Stimulated activated CD8-positive, alpha-beta memory T cell treated with anti-CD3 and anti-CD28 coated beads, Interleukin-4, amount 100 ng/mL, for 1 hour (primary cell): Measurements from ENCODE around the gene CHD9NB.

Experiments used
- DNase-seq, 2 donors: peaks; one replicate each; pipeline ENCODE4 v3.0.0-alpha.2; 2020; ENCODE audit warnings: low read depth in 2 of 2, low spot score in 1 of 2

The CHD9NB gene

GRCh38 chr16:53052519-53053501 is at the start of gene CHD9NB:
CHD9NB (minus strand) TSS chr16:53052897; CDS start chr16:53044158, 8,739 bp downstream.
- no peak for DNase-seq

GRCh38 chr16:53100889-53101288 is 48.2 kb upstream of the CHD9NB start:
- DNase-seq = no peak

GRCh38 chr16:53100131-53100748 is 47.5 kb upstream of the CHD9NB start:
- no peak for DNase-seq

- DNase-seq = peak in 1 of 2 donors; percentile 27
These were observed 46.8 kb upstream of the CHD9NB start for GRCh38 chr16:53099318-53100130.

- DNase-seq = peak in 1 of 2 donors; percentile 16
These were observed 46.0 kb upstream of the CHD9NB start for GRCh38 chr16:53098526-53099317.

GRCh38 chr16:53097190-53097589 is 44.5 kb upstream of the CHD9NB start:
- no peak for DNase-seq

GRCh38 chr16:53094013-53094630 is 41.4 kb upstream of the CHD9NB start:
- DNase-seq = no peak

- no peak for DNase-seq
These were observed 40.6 kb upstream of the CHD9NB start for GRCh38 chr16:53093162-53093744.

GRCh38 chr16:53092284-53092683 is 39.6 kb upstream of the CHD9NB start:
- no peak for DNase-seq

GRCh38 chr16:53091466-53092211 is 38.9 kb upstream of the CHD9NB start:
- DNase-seq = no peak

GRCh38 chr16:53090591-53091411 is 38.1 kb upstream of the CHD9NB start:
- DNase-seq = no peak

- DNase-seq = no peak
These were observed 37.5 kb upstream of the CHD9NB start for GRCh38 chr16:53090286-53090590.

GRCh38 chr16:53089434-53090285 is 37.0 kb upstream of the CHD9NB start:
- no peak for DNase-seq

- DNase-seq = no peak
These were observed 34.4 kb upstream of the CHD9NB start for GRCh38 chr16:53087101-53087500.

GRCh38 chr16:53085931-53086421 is 33.3 kb upstream of the CHD9NB start:
- no peak for DNase-seq

- no peak for DNase-seq
These were observed 32.7 kb upstream of the CHD9NB start for GRCh38 chr16:53085369-53085843.

GRCh38 chr16:53084746-53085334 is 32.1 kb upstream of the CHD9NB start:
- DNase-seq = no peak
